GM19463 (cell line): ENCODE results near the gene TIMP1.
A peak's percentile ranks its signal among the peaks of the same experiment; 100 is the strongest.
"Not testable (repeated sequence)": the region's sequence is repeated elsewhere in the genome, so short reads cannot be mapped to it uniquely, and the experiment has no call there.

Experiments
- ATAC-seq: cut with Tn5 transposase; IDR thresholded peaks from one replicate; pipeline ENCODE4 v1.9.1; 2021; ENCODE audit warnings: mild to moderate bottlenecking, moderate library complexity; ENCODE audit not compliant: unreplicated experiment

The TIMP1 gene

GRCh38 chrX:47597222-47597621 is 15.0 kb downstream of the TIMP1 start:
- ATAC-seq = no peak

GRCh38 chrX:47603125-47603524 is 20.9 kb downstream of the TIMP1 start:
- not testable (repeated sequence) for ATAC-seq

GRCh38 chrX:47605024-47605423 is 22.8 kb downstream of the TIMP1 start:
- ATAC-seq = no peak

GRCh38 chrX:47607091-47607490 is 24.9 kb downstream of the TIMP1 start:
- no peak for ATAC-seq

GRCh38 chrX:47608130-47608810 is 26.0 kb downstream of the TIMP1 start:
- no peak for ATAC-seq

- ATAC-seq = no peak
Observed at GRCh38 chrX:47610511-47610910, 28.3 kb downstream of the TIMP1 start.

- ATAC-seq = no peak
Observed at GRCh38 chrX:47611489-47611888, 29.3 kb downstream of the TIMP1 start.

- ATAC-seq = no peak
Observed at GRCh38 chrX:47611926-47612325, 29.7 kb downstream of the TIMP1 start.

GRCh38 chrX:47612418-47612817 is 30.2 kb downstream of the TIMP1 start:
- ATAC-seq = no peak

GRCh38 chrX:47613082-47613481 is 30.8 kb downstream of the TIMP1 start:
- no peak for ATAC-seq

- ATAC-seq = no peak
Observed at GRCh38 chrX:47614618-47615017, 32.4 kb downstream of the TIMP1 start.

GRCh38 chrX:47618923-47619485 is 36.8 kb downstream of the TIMP1 start:
- ATAC-seq = no peak

GRCh38 chrX:47619486-47620302 is 37.5 kb downstream of the TIMP1 start, which contains the start of gene SYN1:
SYN1 (minus strand) TSS chrX:47619857; CDS start chrX:47619728, 129 bp downstream.
- ATAC-seq = peak; percentile 74

- ATAC-seq = no peak
Observed at GRCh38 chrX:47620303-47620685, 38.1 kb downstream of the TIMP1 start.

- no peak for ATAC-seq
Observed at GRCh38 chrX:47621851-47622250, 39.6 kb downstream of the TIMP1 start.

GRCh38 chrX:47623540-47624027 is 41.3 kb downstream of the TIMP1 start:
- no peak for ATAC-seq

- ATAC-seq = no peak
Observed at GRCh38 chrX:47625365-47625764, 43.1 kb downstream of the TIMP1 start.

- no peak for ATAC-seq
Observed at GRCh38 chrX:47628982-47629381, 46.7 kb downstream of the TIMP1 start.

- ATAC-seq = no peak
Observed at GRCh38 chrX:47629419-47630200, 47.4 kb downstream of the TIMP1 start, which contains the start of gene CFP. CFP (minus strand) TSS chrX:47629930; CDS start chrX:47629844, 86 bp downstream.

- ATAC-seq = no peak
Observed at GRCh38 chrX:47631676-47632075, 49.4 kb downstream of the TIMP1 start.

GRCh38 chrX:47632666-47633065 is 50.4 kb downstream of the TIMP1 start:
- ATAC-seq = no peak
